Measurements from ENCODE around the gene GNG2. TPM values are rescaled to one million over a fixed set of nuclear protein-coding genes. Genes with fewer than 3 reads are reported as not detected.

Gene GNG2
- total and polyA plus RNA-seq, 9 of the 15 experiments (the other 6 are each of a cell fraction or from before 2014, with no cell fraction given): 0.18 TPM; not detected in 8

DNA sequence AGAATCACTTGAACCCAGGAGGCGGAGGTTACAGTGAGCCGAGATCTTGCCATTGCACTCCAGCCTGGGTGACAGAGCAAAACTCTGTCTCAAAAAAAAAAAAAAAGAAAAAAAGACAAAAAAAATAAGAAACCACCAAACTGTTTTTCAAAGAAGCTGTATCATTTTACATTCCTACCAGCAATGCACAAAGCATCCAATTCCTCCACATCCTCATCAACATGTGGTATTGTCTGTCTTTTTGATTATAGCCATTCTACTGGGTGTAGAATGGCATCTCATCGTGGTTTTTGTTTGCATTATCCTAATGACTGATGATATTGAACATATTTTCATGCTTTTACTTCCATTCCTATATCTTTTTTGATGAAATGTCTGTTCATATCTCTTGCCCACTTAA, 36.2 kb upstream of the GNG2 start:
- no peaks in the 10 kb centered on the region for H3K9me3 ChIP-seq (replicated peaks; ENCODE audit: control insufficient read depth, insufficient read depth, low read depth, low read length)
- WGBS (ENCODE audit: insufficient coverage, low coverage, missing lambda C conversion rate): 7% methylated on average over 1 of the region's 3 CpGs
- CTCF ChIA-PET (ENCODE audit: low intra/inter-chr PET ratio): no interaction called here

DNA sequence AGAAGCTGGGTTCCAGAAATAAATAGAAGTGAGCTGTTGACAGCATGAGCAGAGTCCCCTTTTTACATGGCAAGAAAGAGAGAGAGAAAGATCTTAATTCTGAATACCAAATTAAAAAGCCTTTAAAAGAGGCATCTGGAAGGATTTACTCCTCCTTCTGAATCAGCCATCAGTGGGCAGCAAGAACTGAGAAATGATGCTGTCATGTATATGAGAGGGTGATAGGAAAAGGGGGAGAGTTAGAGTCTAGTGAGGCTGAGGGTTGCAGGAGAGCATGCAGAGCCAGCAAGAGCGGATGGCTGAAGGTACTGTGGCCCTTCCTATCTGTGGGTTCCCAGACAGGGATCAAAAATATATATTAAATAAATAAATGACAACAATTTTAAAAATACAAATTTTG, 34.5 kb upstream of the GNG2 start:
- no peaks in the 10 kb centered on the region for H3K27me3 ChIP-seq (ENCODE audit: control insufficient read depth in 2 of 2, insufficient read depth in 2 of 2, low read length in 2 of 2)
- no peak for TF ChIP-seq TGIF2 (CRISPR knock-in tag; IDR thresholded peaks at IDR 0.05)
- TF ChIP-seq, protein P1, sequence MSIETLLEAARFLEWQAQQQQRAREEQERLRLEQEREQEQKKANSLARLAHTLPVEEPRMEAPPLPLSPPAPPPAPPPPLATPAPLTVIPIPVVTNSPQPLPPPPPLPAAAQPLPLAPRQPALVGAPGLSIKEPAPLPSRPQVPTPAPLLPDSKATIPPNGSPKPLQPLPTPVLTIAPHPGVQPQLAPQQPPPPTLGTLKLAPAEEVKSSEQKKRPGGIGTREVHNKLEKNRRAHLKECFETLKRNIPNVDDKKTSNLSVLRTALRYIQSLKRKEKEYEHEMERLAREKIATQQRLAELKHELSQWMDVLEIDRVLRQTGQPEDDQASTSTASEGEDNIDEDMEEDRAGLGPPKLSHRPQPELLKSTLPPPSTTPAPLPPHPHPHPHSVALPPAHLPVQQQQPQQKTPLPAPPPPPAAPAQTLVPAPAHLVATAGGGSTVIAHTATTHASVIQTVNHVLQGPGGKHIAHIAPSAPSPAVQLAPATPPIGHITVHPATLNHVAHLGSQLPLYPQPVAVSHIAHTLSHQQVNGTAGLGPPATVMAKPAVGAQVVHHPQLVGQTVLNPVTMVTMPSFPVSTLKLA (conservative IDR thresholded peaks at IDR 0.05): no peak
- H2AFZ ChIP-seq (ENCODE audit: low read depth, low read length): no peak overlapping the region
- in situ Hi-C loops (cut with MboI): no loop called here
- no peak overlapping the region for H3K4me2 ChIP-seq (ENCODE audit: insufficient read depth, low read length)
- intact Hi-C loops (cut with micrococcal nuclease): no loop called here
- H3K9me3 ChIP-seq (replicated peaks; ENCODE audit: control insufficient read depth, insufficient read depth, low read depth, low read length): no peaks in the 10 kb centered on the region
- WGBS (ENCODE audit: insufficient coverage, low coverage, missing lambda C conversion rate): 0% methylated on average over 1 of the region's 1 CpG
- no peaks in the 10 kb centered on the region for H3K4me1 ChIP-seq (replicated peaks in 1 of 2; ENCODE audit: control insufficient read depth in 2 of 2, insufficient read depth in 2 of 2, low read length in 2 of 2)
- no peak for DNase-seq (ENCODE audit: extremely low read depth in 1 of 4, low spot score in 3 of 4)
- ATAC-seq: no peak
- ChIA-PET CTCF (ENCODE audit: low intra/inter-chr PET ratio) (no interaction called here), POLR2A (no interaction called here)
- H3K79me2 ChIP-seq (ENCODE audit: control insufficient read depth, insufficient read depth, low read length): no peaks in the 10 kb centered on the region
- H3K9ac ChIP-seq (ENCODE audit: insufficient read depth in 1 of 2, low read depth in 2 of 2, low read length in 2 of 2): no peak overlapping the region
- FAIRE-seq: no peak
- BruUV-seq (replicated peaks): no TSS peak
- H3K36me3 ChIP-seq (ENCODE audit: control insufficient read depth, insufficient read depth, low read length): no peaks in the 10 kb centered on the region
- no peaks in the 10 kb centered on the region for H4K20me1 ChIP-seq (replicated peaks; ENCODE audit: control insufficient read depth, insufficient read depth, low read length)
- H3K4me3 ChIP-seq: no peak overlapping the region
- H3K27ac ChIP-seq (ENCODE audit: extremely low read depth, low read depth, low read length): no peak overlapping the region
- H3K9me1 ChIP-seq (ENCODE audit: control insufficient read depth, insufficient read depth, low read length): no peaks in the 10 kb centered on the region

More for the DNA sequence above, 36.2 kb upstream of the GNG2 start:
- no peak for ATAC-seq
- Histone ChIP-seq H3K9me1 (ENCODE audit: control insufficient read depth, insufficient read depth, low read length) (no peaks in the 10 kb centered on the region), H3K4me2 (ENCODE audit: insufficient read depth, low read length) (no peak overlapping the region), H3K79me2 (ENCODE audit: control insufficient read depth, insufficient read depth, low read length) (no peaks in the 10 kb centered on the region), H3K27me3 (ENCODE audit: control insufficient read depth in 2 of 2, insufficient read depth in 2 of 2, low read length in 2 of 2) (no peaks in the 10 kb centered on the region), H3K4me3 (no peak overlapping the region), H3K36me3 (ENCODE audit: control insufficient read depth, insufficient read depth, low read length) (no peaks in the 10 kb centered on the region), H2AFZ (ENCODE audit: low read depth, low read length) (no peak overlapping the region), H3K4me1 (replicated peaks in 1 of 2; ENCODE audit: control insufficient read depth in 2 of 2, insufficient read depth in 2 of 2, low read length in 2 of 2) (no peaks in the 10 kb centered on the region), H3K9ac (ENCODE audit: insufficient read depth in 1 of 2, low read depth in 2 of 2, low read length in 2 of 2) (no peak overlapping the region), H4K20me1 (replicated peaks; ENCODE audit: control insufficient read depth, insufficient read depth, low read length) (no peaks in the 10 kb centered on the region), H3K27ac (ENCODE audit: extremely low read depth, low read depth, low read length) (no peak overlapping the region)
- TF ChIP-seq TRIM24 (IDR thresholded peaks at IDR 0.05) (no peak), ZNF408 (CRISPR knock-in tag; IDR thresholded peaks at IDR 0.05; ENCODE audit: low read depth) (no peak), ZNF445 (CRISPR knock-in tag; IDR thresholded peaks at IDR 0.05; ENCODE audit: low read depth) (no peak), ZNF133 (CRISPR knock-in tag; IDR thresholded peaks at IDR 0.05) (no peak), HCFC1 (IDR thresholded peaks at IDR 0.05; ENCODE audit: low read depth, low read length) (no peak)
- TF ChIP-seq, protein P2, sequence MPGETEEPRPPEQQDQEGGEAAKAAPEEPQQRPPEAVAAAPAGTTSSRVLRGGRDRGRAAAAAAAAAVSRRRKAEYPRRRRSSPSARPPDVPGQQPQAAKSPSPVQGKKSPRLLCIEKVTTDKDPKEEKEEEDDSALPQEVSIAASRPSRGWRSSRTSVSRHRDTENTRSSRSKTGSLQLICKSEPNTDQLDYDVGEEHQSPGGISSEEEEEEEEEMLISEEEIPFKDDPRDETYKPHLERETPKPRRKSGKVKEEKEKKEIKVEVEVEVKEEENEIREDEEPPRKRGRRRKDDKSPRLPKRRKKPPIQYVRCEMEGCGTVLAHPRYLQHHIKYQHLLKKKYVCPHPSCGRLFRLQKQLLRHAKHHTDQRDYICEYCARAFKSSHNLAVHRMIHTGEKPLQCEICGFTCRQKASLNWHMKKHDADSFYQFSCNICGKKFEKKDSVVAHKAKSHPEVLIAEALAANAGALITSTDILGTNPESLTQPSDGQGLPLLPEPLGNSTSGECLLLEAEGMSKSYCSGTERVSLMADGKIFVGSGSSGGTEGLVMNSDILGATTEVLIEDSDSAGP (CRISPR knock-in tag; IDR thresholded peaks at IDR 0.05): no peak
- intact Hi-C loops (cut with micrococcal nuclease): no loop called here
- POLR2A ChIA-PET: no interaction called here
- no TSS peak for BruUV-seq (replicated peaks)
- in situ Hi-C loops (cut with MboI): no loop called here
- no peak for FAIRE-seq
- no peak for DNase-seq (ENCODE audit: extremely low read depth in 1 of 4, low spot score in 3 of 4)
